ENCODE data around the gene POMGNT1. TPM values are rescaled to one million over a fixed set of nuclear protein-coding genes. Genes with fewer than 3 reads are reported as not detected.
"Not testable (repeated sequence)": the region's sequence is repeated elsewhere in the genome, so short reads cannot be mapped to it uniquely, and the experiment has no call there.

POMGNT1 gene
- 68.2 TPM for polyA plus RNA-seq (2013, experiment 1 of 2; ENCODE audit: insufficient read length)
- polyA plus RNA-seq (2013, experiment 2 of 2; ENCODE audit: insufficient read length) = 64.9 TPM

GRCh38 chr1:46197964-46198811, at the start of gene POMGNT1:
Gene POMGNT1 (minus strand): TSS chr1:46198434. CDS start chr1:46197821, 613 bp downstream.
- DNase-seq = peak; percentile 72

GRCh38 chr1:46247436-46248121, 49.3 kb upstream of the POMGNT1 start, which contains the start of gene RAD54L:
Gene RAD54L (plus strand): TSS chr1:46247763. CDS start chr1:46248406, 643 bp downstream.
- DNase-seq = peak; percentile 99

GRCh38 chr1:46246548-46247435, 48.6 kb upstream of the POMGNT1 start:
- peak; percentile 58 for DNase-seq

GRCh38 chr1:46246136-46246535, 47.9 kb upstream of the POMGNT1 start:
- DNase-seq = not testable (repeated sequence)

GRCh38 chr1:46244656-46245371, 46.6 kb upstream of the POMGNT1 start:
- peak; percentile 36 for DNase-seq

- not testable (repeated sequence) for DNase-seq
Observed at GRCh38 chr1:46243831-46244230, 45.6 kb upstream of the POMGNT1 start.

GRCh38 chr1:46242918-46243317, 44.7 kb upstream of the POMGNT1 start:
- DNase-seq = no peak

GRCh38 chr1:46241733-46242132, 43.5 kb upstream of the POMGNT1 start:
- not testable (repeated sequence) for DNase-seq

- DNase-seq = peak; percentile 85
Observed at GRCh38 chr1:46238865-46239264, 40.6 kb upstream of the POMGNT1 start.

GRCh38 chr1:46236882-46237281, 38.6 kb upstream of the POMGNT1 start:
- no peak for DNase-seq

GRCh38 chr1:46231231-46231630, 33.0 kb upstream of the POMGNT1 start:
- not testable (repeated sequence) for DNase-seq

- DNase-seq = no peak
Observed at GRCh38 chr1:46224966-46225365, 26.7 kb upstream of the POMGNT1 start.

- peak; percentile 86 for DNase-seq
Observed at GRCh38 chr1:46223472-46223943, 25.3 kb upstream of the POMGNT1 start.

GRCh38 chr1:46223055-46223454, 24.8 kb upstream of the POMGNT1 start:
- DNase-seq = not testable (repeated sequence)

GRCh38 chr1:46221749-46222148, 23.5 kb upstream of the POMGNT1 start:
- no peak for DNase-seq

- no peak for DNase-seq
Observed at GRCh38 chr1:46220808-46221207, 22.6 kb upstream of the POMGNT1 start.

GRCh38 chr1:46219551-46220520, 21.6 kb upstream of the POMGNT1 start:
- DNase-seq = peak; percentile 7

- DNase-seq = no peak
Observed at GRCh38 chr1:46218443-46218842, 20.2 kb upstream of the POMGNT1 start.

GRCh38 chr1:46215504-46215903, 17.3 kb upstream of the POMGNT1 start:
- DNase-seq = no peak

GRCh38 chr1:46211051-46211450, 12.8 kb upstream of the POMGNT1 start:
- no peak for DNase-seq

Data from fibroblast of skin of back (primary cell).